Endometrial microvascular endothelial cells (primary cell): ENCODE results near the gene KCNQ1. TPM values are rescaled to one million over a fixed set of nuclear protein-coding genes. Genes with fewer than 3 reads are reported as not detected.

Experiments
- in situ Hi-C: cut with HindIII; loops from 2 replicates; pipeline ENCODE4 v1.10.0; 2017; ENCODE audit warnings: low sequenced_read_pairs, low pct_unique_long_range_greater_than_20kb; ENCODE audit errors: inconsistent ontology term
- total RNA-seq: library from RNA; depleted of rRNA; stranded (reverse); fragments of >200 nt; gene quantifications from one replicate; pipeline ENCODE4 v1.2.3, GENCODE V29; 2015; ENCODE audit errors: inconsistent ontology term

Gene KCNQ1
- total RNA-seq, 1 donor from 2014 or later: not detected

DNA sequence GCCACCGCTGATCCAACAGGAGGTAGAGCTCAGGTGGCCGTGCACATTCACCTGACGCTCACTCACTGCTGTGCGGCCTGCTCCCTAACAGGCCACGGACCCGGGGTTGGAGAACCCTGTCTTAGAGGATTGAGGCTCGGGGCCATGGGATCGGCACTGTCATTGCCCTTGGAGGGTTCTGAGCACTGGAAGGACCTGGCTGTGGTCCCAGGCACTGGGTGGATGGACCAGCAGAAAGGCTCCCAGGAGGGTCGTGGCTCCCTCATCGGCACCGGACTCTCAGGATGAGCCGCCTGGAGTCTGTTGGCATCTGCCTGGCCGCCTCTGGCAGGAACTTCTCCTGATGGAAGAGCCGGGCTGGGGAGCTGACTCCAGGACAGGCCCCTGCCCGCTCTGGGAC is 6.5 kb downstream of the KCNQ1 start:
- in situ Hi-C loops: no loop called here

DNA sequence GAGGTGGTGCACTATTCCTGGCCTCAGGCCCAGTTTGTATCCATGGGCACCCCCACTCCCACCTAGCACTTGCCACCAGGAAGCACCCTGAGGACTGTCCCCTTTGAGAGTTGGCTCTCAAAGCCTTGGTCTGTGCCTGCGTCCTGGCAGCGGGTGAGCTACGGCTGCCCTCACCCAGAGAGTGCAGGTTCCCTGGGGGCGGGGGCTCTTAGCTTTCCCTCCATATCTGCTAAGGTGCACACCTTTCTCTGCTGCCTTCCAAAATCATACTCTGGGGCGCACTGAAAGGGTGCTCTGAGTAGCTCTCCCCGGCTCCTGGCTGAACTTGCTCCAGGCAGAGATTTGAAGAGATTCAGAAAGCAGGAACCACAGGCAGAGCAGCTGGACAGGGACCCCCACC is 7.1 kb downstream of the KCNQ1 start:
- in situ Hi-C loops: no loop called here

DNA sequence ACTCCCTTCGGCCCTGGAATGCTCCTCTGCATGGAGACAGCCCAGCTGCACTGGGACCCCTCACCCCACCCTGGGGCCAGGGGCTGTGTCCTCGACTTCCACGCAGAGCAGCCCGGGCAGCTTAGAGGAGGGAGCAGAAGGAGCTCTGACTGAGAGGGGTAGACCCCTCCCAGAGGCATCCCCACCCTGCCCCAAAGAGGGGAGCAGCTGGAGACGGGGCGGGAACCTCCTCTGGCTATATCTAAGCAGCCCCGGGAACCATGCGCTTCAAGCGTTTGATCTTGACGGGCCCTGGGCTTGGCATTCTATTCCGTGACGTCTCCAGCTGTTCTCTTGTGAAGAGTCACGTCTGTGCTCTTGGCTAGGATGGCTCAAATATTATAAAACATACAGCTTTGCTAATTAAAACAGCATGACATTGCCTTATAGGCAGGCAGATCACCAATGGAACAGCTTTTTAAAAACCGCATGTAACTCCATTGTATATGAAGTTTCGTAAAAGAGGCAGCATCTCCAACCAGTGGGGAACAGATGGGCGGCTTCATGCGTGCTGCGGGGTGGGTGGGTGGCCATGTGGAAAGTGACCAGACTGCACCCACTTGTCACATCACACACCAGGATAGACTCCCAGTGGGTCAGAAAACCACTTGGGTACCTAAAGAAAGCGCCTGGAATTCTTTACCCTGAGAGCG is 7.7 kb downstream of the KCNQ1 start:
- in situ Hi-C loops: no loop called here

DNA sequence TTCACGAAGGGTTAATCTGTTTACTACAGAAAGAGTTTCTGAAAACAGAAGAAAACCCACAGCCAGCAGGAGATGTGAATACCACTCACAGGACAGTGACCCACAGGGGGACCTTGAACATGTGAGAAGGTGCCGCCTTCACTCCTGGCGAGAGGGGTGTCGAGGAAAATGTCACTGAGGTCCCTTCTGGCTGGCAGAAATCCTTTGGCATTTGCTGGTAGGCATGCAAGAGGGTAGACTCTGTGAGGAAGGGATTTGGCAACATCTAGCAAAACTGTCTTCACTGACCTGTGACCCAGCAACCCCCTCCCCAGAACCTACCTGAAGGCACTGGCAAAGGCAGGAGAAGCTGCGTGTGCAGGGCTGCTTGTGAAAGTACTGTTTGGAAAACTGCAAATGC is 8.6 kb downstream of the KCNQ1 start:
- in situ Hi-C loops: no loop called here

DNA sequence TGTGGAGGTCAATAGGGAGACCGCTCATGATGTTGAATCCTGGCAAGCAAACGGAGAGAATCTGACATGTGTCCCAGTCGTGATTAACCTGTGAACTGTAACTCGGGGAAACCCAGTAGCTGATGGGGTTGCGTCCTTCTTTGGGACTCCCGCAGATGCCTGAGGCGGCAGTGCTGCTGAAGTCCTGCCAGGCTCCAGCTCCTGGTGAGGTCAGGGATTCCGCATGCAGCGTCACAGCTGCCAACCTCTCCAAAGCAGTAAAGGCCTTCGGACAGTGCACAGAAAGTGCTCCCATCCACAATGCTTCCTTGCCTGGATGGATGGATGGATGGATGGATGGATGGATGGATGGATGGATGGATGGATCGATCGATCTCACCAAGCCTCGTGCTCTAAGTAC is 13.5 kb downstream of the KCNQ1 start:
- in situ Hi-C loops: no loop called here

DNA sequence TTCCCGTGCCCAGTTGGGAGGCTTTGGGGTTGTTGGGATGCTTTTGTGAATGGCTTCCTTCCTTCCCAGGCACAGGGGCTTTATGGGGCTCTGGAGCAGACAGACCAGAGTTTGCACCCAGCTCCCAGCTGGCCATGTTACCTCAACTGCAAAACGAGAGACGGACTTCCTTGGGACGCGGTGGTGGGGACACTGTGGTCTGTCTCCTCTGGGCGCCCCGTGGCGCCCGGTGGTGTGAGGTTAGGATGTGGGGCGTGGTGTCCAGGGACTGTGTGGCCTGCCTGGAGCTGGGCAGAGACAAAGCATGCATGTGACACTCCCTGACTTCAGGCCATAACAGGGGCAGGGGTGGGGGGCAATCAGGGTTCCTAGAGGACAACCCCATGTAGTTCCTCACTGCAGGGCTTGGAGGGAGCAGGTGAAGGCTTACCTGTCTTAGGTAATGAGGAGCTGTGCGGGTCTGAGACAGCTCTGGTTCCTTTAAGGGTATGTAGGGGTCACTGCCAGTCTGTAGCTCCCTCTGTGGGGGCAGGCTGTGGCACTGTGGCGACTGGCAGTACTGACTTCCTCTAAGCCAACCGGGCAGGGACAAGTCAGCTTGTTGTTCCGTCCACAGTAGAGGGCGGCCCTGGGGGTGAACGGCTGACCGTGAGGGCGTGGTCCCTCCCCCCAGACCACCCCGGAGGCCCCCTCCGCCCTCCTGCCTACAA is 14.4 kb downstream of the KCNQ1 start:
- in situ Hi-C loops: no loop called here

DNA sequence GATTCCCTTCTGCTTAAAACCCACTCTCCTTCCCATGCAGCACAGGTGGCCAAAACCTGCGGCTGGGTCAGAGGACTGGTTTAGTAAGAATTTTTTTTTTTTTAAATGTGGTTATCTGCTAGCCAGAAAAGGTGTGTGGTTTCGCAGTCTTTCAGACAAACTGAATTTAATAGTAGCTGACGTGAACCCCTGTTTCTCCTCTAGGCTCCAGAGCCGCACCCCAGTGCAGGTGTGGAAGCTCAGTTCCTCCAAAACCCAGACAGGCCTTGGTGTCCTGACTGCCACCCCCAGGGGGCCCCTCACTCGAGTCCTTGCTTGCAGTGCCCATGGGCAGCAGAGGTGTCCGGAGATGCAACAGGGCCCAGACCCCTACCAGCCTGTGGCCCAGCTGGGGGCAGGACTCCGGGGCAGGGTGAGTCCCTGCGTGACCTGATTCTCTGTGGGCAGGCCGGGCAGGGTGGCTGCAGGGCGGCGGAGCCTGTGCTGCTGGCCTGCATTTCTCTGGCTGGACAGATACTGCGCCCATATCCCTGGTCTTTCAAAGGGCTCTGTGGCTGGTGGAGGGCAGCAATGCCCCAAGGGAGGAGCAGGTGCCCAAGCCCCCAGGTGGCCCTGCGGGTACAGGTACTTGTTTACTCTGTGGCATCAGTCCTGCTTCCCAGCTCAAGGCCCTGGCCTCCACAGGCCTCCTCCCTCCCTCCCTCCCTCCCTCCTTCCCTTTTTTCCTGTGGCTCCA is 15.2 kb downstream of the KCNQ1 start:
- in situ Hi-C loops: no loop called here

DNA sequence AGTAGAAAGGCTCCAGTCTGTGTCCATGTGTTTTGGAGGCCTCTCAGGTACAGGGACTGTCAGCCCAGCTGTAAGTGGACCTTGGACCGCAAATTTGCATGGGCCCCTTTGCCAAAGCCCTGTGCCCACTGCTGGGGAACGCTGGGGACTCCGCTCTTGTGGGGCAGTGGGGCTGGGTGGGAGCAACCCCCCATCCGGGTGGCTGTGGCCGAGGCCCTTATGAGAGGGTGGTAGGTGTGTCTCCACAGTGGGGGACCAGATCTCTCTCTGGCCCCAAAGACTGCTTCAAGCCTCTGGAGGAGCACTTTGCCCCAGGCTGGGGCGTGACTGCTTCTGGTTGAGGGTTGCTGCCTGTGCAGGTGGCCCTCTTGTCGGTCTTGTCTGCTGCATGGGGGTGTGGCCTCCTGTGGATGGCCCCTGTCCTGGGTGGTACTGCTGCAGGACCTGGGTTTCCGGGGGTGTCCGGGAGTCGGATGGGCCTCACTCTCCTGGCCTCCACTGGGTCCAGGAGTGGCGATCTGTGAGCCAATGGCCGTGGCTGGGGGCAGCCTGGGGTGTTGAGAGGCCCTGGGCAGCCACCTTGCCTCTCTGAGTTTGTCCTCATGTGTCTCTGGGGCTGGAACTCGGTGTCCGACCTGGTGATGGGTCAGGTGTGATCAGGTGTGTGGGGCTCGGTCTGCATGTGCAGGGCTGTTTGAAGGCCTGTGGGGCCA is 15.9 kb downstream of the KCNQ1 start:
- in situ Hi-C loops: no loop called here

DNA sequence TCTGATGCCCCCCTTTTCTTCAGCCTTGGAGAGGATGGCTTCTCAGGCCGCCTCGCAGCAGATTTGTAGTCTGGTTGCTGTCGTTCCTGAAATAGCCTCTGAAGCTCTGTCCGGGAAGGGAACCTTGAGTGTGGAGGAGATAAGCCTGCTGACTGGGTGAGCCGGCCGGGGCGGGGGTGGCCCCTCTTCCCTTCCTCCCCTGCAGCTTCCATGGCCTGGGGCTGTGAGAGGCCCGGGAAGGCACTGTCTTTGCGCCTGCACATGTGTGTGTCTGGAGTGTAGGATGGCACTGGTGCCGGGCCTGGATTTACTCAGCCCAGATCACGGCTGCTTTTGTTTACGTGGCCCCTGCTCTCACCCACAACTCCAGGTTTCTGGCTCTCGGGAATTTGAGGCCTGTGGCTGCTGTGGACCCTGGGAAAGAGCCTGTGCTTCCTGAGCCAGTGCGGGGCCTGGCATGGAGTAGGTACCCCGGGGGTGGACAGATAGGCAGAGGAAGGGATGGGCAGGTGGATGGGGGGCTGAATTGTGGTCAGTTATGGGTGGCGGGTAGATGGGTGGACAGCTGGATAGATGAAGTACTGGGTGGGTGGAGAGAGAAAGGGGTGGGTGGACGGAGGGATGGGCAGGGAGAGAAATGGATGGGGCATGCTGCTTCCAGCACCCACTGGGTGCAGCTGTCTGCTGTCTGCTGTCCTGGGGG is 16.6 kb downstream of the KCNQ1 start:
- in situ Hi-C loops: no loop called here

DNA sequence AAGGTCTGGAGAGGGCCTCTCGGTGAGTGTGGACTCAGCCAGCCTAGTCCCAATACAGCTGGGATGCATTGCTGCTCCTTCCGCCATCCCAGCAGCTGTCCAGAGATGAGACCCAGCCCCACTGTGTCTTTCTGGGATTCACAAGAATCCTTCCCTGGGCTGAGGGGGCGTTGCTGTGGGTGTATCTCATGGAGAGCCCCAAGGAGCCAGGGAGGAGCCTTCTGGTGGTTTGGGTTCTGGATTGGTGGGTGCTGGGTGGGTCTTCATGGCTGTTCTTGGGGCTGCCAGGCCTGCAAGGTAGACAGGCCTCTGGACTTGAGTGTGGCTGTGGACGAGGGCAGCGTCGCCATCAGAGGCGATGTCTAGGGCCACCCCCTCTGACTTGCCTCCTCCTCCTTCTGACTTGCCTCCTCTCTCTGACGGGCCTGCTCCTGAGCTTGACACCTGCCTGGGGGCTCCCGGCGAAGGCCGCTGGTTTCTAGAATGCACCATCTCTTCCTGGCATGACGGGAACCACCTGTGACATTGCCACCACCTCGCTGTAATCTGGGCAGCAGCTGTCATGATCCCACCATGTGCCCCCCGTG is 17.2 kb downstream of the KCNQ1 start:
- in situ Hi-C loops: no loop called here

DNA sequence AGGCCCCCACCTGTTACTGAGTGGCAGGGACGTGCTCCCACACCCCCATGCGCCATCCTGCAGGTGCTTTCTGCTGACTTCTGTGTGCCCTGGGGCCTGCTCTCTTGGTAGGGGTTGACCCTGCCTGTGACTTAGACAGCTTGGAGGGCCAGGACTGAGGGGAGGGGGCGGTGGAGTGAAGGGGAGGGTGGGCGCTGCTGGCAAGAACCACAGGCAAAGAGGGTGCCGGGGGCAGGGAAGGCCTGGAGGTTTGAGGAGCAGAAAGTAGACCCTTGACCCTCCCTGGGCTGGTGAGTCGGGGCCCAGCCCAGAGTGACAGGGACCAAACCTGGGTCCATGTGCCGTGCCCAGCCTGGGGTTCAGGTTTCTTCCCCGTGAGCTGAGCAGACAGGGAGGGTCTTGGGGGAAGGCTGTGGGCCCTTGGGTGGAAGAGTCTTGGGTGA is 17.8 kb downstream of the KCNQ1 start:
- in situ Hi-C loops: no loop called here

DNA sequence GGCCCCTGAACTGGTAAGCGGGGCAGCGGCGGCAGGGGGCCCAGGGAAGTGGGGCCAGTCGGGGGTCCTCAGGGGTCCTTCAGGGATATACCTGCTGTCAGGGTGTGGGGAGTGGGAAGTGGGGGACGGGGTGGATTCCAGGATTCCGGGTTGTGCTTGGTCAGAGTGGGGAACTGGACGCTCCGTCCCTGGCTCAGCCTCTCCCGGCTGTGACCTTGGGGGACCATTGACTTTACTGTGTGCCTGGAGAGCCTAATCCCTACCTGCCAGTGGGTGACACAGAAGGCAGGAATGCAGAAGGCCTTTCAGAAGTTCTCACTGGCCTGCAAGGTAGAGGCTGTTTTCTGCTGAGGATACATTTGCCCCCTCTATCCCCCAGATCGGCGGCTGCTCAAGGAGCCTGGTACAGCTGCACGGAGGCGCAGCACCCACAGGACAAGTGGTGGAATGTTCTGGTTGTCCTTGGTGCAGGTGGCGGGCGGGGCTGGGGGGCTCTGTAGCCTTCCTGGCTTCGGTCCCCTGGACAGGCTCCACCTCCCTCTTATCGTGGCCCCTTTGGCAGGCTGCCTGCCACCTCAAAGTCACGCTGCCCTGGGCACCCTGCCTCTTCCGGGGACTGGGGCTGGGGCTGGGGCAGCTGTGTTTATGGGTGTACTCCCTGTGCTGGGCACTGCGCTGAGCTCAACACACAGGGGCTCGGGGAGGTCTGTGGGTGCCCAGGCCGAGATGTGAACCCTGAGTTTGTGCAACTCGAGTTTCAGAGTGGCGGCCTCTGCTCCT is 18.4 kb downstream of the KCNQ1 start:
- in situ Hi-C loops: no loop called here

DNA sequence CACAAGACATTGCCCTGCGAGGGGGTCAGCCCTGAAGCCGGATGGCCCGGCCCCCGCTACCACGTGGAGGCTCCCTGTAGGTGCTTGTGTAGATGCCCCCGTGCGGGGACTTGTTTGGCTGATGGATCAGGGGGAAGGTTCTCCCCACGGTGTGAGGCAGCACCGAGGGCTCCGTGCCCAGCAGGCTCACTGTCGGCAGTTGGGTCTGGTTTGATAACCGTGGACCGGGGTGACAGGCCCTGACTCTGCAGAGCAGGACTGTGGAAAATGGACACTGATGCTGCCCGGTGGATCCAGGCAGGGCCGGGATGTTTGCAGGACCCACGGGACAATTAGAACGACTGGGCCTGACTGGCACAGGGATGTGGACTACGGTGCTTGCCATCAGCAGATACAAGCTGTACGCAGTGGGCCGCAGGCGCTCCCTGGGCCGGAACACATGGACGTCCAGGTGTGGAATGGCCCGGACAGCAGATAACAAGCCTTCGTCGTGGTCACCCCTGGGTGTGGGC is 19.0 kb downstream of the KCNQ1 start:
- in situ Hi-C loops: no loop called here

DNA sequence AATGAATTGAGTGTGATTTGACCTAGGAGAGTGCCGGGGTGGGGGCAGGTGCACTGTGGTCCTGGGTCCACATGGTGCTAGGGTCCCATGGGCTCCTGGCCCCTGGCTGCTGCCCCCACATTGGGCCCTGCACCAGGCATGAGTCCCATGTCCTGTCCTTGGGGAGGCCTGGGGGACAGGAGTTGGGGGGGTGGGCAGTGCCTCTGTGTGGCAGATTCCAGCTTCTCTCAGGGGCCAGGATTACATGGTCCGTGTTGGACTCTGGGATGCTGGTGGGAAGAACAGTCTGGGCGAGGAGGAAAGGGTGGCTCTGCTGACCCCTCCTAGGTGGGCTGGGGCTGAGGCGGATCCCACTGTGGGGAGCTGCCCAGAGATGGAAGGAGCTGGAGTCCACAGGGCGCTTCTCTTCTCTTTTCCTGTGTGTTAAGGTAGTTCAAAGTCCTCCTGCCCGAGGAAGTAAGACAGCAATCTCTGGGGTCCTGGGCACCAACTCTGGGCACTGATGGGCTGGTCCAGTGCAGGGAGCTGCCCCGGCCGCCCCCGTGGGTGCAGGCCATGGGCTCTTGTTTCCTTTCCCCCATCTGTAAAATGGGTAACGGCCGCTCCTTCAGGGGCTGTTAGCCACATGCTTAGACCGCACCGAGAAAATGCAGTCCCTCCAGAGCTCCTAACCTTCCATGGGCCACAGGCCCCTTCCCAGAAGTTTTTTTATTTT is 19.8 kb downstream of the KCNQ1 start:
- in situ Hi-C loops: no loop called here

DNA sequence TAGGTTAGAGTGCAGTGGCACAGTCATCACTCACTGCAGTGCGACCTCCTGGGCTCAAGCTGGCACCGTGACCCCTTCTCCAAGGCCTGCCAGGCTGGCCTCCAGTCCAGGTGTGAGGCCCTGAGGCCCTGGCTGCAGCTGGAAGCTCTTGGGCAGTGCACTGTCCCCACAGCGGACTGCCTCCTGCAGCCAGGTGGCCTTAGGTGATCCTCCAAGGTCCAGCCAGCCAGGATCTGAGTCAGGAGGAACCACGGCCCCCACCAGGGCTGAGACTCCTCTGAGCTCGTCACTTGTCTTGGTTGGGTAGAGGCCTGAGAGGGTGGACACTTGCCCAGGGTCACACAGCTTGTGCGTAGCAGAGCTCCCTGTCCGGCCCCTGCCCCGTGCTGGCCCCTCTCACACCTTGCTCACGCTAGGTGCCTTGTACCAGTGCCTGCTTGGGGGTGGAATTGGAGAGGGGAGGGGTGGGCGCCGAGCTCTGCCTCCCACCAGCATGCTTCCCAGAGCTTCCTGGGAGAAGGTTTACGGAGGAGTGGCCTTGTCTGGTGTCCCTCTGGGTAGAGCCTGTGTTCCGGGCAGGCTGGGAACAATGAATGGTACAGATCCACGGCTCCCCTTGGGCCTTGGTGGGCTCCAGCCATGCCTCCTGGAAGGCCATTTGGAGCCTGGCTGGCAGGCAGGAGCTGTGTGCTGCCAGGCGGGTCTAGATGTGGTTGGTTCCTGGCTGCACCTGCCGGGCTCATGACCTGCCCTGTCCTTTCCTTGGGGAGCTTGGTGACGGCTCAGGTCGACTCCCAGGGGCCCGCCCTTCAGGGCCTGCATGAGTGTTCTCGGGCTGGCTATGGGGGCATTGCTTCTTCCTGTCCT is 20.6 kb downstream of the KCNQ1 start:
- in situ Hi-C loops: no loop called here
